ENCODE data around the gene TAC1.
"Not testable (repeated sequence)": the region's sequence is repeated elsewhere in the genome, so short reads cannot be mapped to it uniquely, and the experiment has no call there.

The TAC1 gene

DNA sequence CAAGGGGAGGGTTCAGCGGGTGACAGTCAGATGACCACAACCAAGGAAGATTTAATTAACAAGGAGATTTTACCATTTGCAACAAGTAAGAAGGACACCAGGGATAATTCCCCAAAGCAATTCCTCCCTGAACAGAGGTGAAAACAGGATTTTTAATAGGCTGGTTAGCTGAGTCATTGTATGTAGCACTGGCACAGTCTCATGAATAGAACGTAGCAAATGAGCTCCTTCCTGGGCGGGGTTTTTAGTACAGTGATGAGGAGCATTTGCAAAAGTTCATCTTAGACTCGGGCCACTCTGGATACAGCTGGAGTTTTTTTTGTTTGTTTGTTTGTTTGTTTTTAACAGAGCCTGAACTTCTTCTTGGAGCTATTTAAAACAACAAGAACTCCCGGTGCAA, 39.0 kb downstream of the TAC1 start:
- no peaks in the 10 kb centered on the region for H3K9me3 Mint-ChIP-seq
- H3K36me3 Mint-ChIP-seq (ENCODE audit: low read depth): no peaks in the 10 kb centered on the region
- H3K27me3 Mint-ChIP-seq (ENCODE audit: low read depth): no peaks in the 10 kb centered on the region
- DNase-seq (ENCODE audit: low spot score): no peak
- H3K27ac Mint-ChIP-seq: no peak overlapping the region
- no peaks in the 10 kb centered on the region for H3K4me1 Mint-ChIP-seq (ENCODE audit: low read depth)
- H3K4me3 Mint-ChIP-seq: no peak overlapping the region

DNA sequence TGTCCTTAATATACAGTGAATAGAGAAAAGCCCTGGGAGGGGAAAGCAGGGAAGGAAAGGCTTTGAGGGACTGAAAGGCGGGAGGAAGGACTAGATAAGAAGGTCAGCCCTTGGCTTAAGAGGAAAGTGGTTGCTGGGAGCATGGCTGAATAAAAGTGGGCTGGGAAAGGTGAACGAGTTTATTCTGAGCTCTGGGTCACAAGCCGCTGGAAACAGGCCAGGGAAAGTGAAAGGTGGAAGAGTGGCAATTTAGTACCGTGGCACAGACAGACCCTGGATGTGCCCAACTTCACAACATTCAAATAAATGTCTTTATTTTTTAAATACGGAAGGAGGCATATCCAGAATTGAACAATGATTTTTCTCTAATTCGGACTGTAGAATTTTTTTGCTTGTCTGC, 39.7 kb downstream of the TAC1 start:
- Mint-ChIP-seq H3K27ac (no peak overlapping the region), H3K4me1 (ENCODE audit: low read depth) (no peaks in the 10 kb centered on the region), H3K36me3 (ENCODE audit: low read depth) (no peaks in the 10 kb centered on the region), H3K27me3 (ENCODE audit: low read depth) (no peaks in the 10 kb centered on the region), H3K9me3 (no peaks in the 10 kb centered on the region), H3K4me3 (no peak overlapping the region)
- DNase-seq (ENCODE audit: low spot score): no peak

DNA sequence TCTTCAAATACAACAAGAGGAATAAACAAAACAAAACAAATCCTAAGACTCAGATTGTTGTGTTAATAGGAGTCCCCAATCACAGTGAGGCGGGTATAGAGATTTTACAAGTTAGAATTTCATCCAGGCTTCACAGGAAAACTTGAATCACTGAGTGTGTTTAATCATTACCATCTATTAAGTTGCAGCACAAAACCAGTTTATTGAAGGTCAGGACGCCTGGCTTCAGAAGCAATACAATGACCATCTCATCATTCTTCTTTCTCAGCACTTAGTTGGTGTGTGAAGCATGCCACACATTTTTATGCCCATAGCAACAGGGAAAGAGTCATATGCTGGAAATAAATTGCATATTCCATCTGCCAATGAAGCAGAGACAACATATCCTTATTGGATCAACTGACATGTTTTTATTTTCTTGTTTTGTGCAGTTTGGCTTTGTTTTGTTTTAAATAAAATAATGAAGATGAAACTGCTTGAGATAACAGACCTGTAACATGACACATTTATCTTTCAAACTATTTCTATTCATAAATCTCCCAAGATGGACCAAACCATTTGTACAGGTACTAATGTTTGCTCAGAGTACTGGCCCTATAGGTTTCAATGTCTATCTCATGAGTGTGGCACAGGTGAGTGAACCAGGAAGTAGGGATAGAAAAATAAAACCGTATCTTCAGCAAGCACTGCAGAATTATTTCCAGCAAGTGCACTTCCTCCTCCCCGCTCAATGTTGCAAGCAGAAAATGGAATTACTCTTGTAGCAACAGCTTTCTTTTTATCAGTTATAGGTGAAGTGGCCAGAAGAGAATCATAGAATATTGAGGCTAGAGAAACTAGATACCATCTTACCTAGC, 40.4 kb downstream of the TAC1 start:
- no peak overlapping the region for H3K4me3 Mint-ChIP-seq
- no peaks in the 10 kb centered on the region for H3K9me3 Mint-ChIP-seq
- no peak overlapping the region for H3K27ac Mint-ChIP-seq
- H3K27me3 Mint-ChIP-seq (ENCODE audit: low read depth): no peaks in the 10 kb centered on the region
- no peak for DNase-seq (ENCODE audit: low spot score)
- H3K36me3 Mint-ChIP-seq (ENCODE audit: low read depth): no peaks in the 10 kb centered on the region
- no peaks in the 10 kb centered on the region for H3K4me1 Mint-ChIP-seq (ENCODE audit: low read depth)

- DNase-seq (ENCODE audit: low spot score); H3K36me3 Mint-ChIP-seq (ENCODE audit: low read depth); H3K4me1 Mint-ChIP-seq (ENCODE audit: low read depth); H3K27ac Mint-ChIP-seq; H3K27me3 Mint-ChIP-seq (ENCODE audit: low read depth); H3K9me3 Mint-ChIP-seq; H3K4me3 Mint-ChIP-seq: not testable (repeated sequence)
Observed at GRCh38 chr7:97786398-97786797, 54.5 kb downstream of the TAC1 start.

All from T-helper 2 cell treated with Interferon-gamma antibody and Interleukin-4, amounts not matched to agents 5 μg/mL and 100 μg/mL, for 36 hours (primary cell).